Activated naive CD4-positive, alpha-beta T cell treated with anti-CD3 and anti-CD28 coated beads, Interleukin-2, amount 10 ng/mL, durations not matched to agents 5 hours and 36 hours (primary cell): Measurements from ENCODE around the gene NFE2L1. TPM values are rescaled to one million over a fixed set of nuclear protein-coding genes. Genes with fewer than 3 reads are reported as not detected.

Experiments
- microRNA-seq: library from miRNA; unstranded; fragments of <30 nt; microRNA quantifications from one replicate; pipeline ENCODE4 v1.2.0, GENCODE V29; 2022; ENCODE audit warnings: borderline microRNAs expressed, borderline replicate concordance
- total RNA-seq, 2 experiments: library from RNA; stranded (reverse); gene quantifications; one replicate each; pipeline ENCODE4 v1.2.3, GENCODE V29; 2021

Gene NFE2L1
- 10 to 100 TPM; 50.8 to 63.5 TPM for total RNA-seq

DNA sequence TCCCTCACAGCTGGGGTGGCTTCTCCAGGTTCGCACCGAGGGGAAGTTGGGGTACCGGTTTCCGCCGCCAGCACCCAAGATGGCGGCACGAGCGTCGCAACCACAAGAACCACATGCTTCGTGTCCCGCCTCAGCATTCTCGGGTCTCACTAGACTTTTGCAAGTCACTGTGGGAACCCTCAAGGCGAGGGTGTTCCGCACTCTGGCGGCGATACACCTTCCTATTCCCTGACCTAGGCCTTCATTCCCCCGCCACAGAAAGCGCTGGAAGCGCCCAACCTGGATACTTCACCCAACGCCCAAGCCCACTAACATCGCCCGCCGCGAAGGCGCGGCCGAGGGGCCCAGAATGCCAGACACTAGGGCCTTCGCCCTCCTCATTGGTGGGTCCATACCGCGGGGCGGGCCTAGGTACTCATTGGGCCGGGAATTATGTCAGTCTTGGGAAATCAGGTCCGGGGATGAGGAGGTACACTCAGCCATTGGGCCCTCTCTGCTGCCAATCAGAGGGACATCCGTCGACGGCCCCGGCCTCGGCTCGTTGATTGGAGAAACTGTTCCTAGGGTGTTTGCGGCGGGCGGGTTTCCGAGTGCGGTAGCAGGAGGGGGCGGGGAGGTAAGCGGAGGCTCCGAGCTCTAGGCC, at the start of gene NFE2L1:
Gene NFE2L1 (plus strand): TSS at position 619 of the 643 bp plus-strand sequence. CDS start 2,760 bp downstream, outside the sequence.

DNA sequence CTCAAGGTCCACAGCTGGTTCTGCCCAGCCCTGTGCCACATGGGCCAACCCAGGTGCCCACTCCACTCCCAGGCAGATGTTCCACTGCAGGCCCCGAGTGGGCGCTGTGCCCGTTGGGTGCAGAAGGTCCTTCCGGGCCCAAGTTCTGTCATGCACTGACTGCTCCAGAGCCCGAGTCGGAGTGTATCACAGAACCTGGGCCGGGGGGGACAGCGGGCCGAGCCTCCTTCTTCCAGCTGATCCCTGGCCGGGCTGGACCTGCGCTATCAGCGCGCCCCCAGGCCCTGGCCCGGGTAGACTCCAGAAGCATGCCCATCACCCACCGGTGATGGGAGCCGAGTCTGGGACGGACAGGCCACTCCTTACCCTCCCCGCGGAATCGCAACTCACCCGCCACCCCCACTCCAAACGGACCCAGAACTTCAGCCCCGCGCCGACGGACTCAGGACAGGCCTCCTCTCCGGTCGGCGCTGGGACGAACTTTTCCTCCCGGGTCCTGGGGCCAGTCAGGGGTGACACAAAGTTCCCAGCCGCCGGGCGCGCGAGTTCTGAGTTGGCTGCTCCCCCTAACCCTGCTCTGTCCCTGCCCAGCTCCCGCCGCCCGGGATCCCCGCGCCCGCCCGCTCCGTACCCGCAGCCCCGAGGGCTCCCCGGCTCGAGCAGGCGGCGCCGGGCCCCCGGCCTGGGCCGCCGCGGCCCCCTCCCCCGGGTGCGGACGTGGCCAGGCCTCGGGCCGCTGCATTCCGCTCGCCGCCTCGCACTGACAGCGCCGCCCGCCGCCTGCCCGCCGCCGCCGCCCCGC, 10.9 kb upstream of the NFE2L1 start, which contains the start of gene COPZ2:
Gene COPZ2 (minus strand): TSS at position 762 of the 802 bp plus-strand sequence. CDS start 20 bp downstream, at position 742.

DNA sequence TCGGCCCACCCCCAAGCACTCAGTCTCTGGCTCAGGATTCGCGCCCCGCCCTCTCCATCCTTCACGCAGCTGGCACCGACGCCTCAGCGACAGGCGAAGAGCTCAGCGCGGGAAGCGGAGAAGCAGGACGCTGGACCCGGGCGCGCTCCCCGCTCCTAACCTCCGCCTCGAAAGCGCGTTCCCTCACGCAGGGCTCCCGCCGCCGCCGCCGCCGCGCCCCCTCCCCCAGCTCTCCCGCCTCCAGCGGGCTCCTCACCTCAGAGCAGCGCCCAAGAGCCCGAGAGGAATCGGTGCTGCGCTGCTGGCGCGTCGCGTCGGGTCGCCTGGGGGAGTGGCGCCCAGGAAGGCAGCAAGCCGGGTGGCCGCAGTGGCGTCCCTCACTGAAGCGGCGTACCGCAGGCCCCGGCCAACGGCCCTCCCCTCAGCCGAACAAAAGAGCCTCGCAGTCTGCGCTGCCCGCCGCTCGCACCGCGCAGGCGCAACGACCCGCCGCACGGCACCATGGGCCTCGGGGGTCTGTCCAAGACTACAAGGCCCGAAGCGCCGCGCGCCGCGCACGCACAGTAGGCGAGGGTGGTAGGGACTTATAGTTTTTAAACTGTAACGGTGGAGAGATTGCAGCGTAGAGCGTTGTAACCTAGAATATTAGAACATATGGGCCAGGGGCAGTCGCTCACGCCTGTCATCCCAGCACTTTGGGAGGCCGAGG, 53.0 kb downstream of the NFE2L1 start, which contains the start of gene CBX1:
Gene CBX1 (minus strand): TSS at position 467 of the 709 bp plus-strand sequence. CDS start 24,474 bp downstream, outside the sequence.

GRCh38 chr17:48107137-48108055, 59.2 kb downstream of the NFE2L1 start, which contains the start of gene SNX11:
Gene SNX11 (plus strand): TSS chr17:48107766. CDS start chr17:48112044, 4,278 bp downstream.

Small RNA genes within 50 kb of the gene (microRNA-seq; reads per million reads assigned to microRNA genes)
- 17.1 reads per million, percentile 50 among the genes with 10 or more reads in this experiment for gene MIR152

Other genes starting within 250 kb of the NFE2L1 start
- 10 to 100 TPM; 31.2 to 35.6 TPM for gene OSBPL7, start 226.6 kb upstream of the NFE2L1 start, total RNA-seq
- gene MRPL10, start 216.8 kb upstream of the NFE2L1 start, total RNA-seq, result 10 to 100 TPM; 42.1 to 43.2 TPM
- under 1 TPM; 0.53 to 0.63 TPM for gene LRRC46, start 216.7 kb upstream of the NFE2L1 start, total RNA-seq
- 10 to 100 TPM; 29.0 to 29.7 TPM for gene SCRN2, start 207.1 kb upstream of the NFE2L1 start, total RNA-seq
- under 1 TPM; 0.12 to 0.13 TPM for gene SP6, start 197.2 kb upstream of the NFE2L1 start, total RNA-seq
- gene SP2, start 152.1 kb upstream of the NFE2L1 start, total RNA-seq, result 10 to 100 TPM; 27.7 to 27.8 TPM
- gene PNPO, start 106.8 kb upstream of the NFE2L1 start, total RNA-seq, result 10 to 100 TPM; 24.5 to 25.9 TPM
- not detected for gene PRR15L, start 90.5 kb upstream of the NFE2L1 start, total RNA-seq
- 100 to 1,000 TPM; 203 to 218 TPM for gene CDK5RAP3, start 77.2 kb upstream of the NFE2L1 start, total RNA-seq
- 1 to 10 TPM; 4.4 to 5.9 TPM for gene COPZ2, start 10.6 kb upstream of the NFE2L1 start, total RNA-seq
- gene CBX1, start 53.1 kb downstream of the NFE2L1 start, total RNA-seq, result 10 to 100 TPM; 51.4 to 52.8 TPM
- gene SNX11, start 59.4 kb downstream of the NFE2L1 start, total RNA-seq, result 10 to 100 TPM; 23.8 to 24.5 TPM